Body of pancreas (tissue), 4 donors: ENCODE results near the gene KMO. TPM values are rescaled to one million over a fixed set of nuclear protein-coding genes. Genes with fewer than 3 reads are reported as not detected.
A peak's percentile ranks its signal among the peaks of the same experiment; 100 is the strongest.

Experiments used
- ATAC-seq: fragments of 150-250 bp; one replicate; pipeline ENCODE4 v1.9.1; 2016
- DNase-seq, 4 donors: peaks; one replicate each; pipeline ENCODE4 v3.0.0-alpha.2; 2019
- H3K27ac ChIP-seq, 4 donors: fragments of 200-600 bp; sonication (generic); 1 replicate in 3 of 4; 2 replicates in 1 of 4; pipeline versions ENCODE4 v1.5.1 to v1.6.1; 2016 to 2019; ENCODE audit warnings: mild to moderate bottlenecking in 1 of 4, mixed read lengths in 1 of 4, moderate library complexity in 1 of 4
- H3K27me3 ChIP-seq, 2 donors: fragments of 200-600 bp; sonication (generic); one replicate each; pipeline ENCODE4 v1.6.0; 2016; ENCODE audit warnings: mild to moderate bottlenecking in 1 of 2
- H3K36me3 ChIP-seq, 2 donors: fragments of 200-600 bp; sonication (generic); replicated peaks in 1 of 2; 2 replicates each; pipeline ENCODE4 v1.5.1; 2016; ENCODE audit warnings: low read depth in 2 of 2; ENCODE audit not compliant: insufficient read depth in 1 of 2
- H3K4me1 ChIP-seq: fragments of 200-600 bp; sonication (generic); one replicate; pipeline ENCODE4 v1.6.0; 2016
- H3K4me3 ChIP-seq, 2 donors: fragments of 200-600 bp; sonication (generic); 1 replicate in 1 of 2; 2 replicates in 1 of 2; pipeline ENCODE4 v1.5.1; 2016 to 2019
- H3K9me3 ChIP-seq, 3 donors: fragments of 200-600 bp; sonication (generic); 1 replicate in 2 of 3; 2 replicates in 1 of 3; pipeline ENCODE4 v1.5.1; 2016
- CTCF ChIP-seq, 7 experiments: fragments of 450-650 bp in 4 of 7; fragments of 200-600 bp in 3 of 7; sonication (generic) in 3 of 7; IDR thresholded peaks; one replicate each; pipeline ENCODE4 v1.5.1; 2016 to 2019; ENCODE audit warnings: antibody characterized with exemption in 7 of 7
- POLR2A ChIP-seq, 3 donors: fragments of 450-650 bp; IDR thresholded peaks; one replicate each; pipeline ENCODE4 v1.6.1; 2016; ENCODE audit warnings: antibody characterized with exemption in 3 of 3, mild to moderate bottlenecking in 2 of 3
- WGBS, 2 donors: methylation state at CpG; one replicate each; pipeline ENCODE4 v1.1.5; 2017; 5-methylcytosine and 5-hydroxymethylcytosine counted together
- intact Hi-C: fragments of 100-400 bp; cut with DNase I; formaldehyde crosslinking; loops from one replicate; pipeline ENCODE4 v1.15.1; 2023
- total RNA-seq, 2 donors: library from RNA; depleted of rRNA; stranded (reverse); fragments of >200 nt; gene quantifications; one replicate each; pipeline ENCODE4 v1.1.0, GENCODE V29; 2016

KMO gene
- total RNA-seq, 2 donors from 2014 or later, result 1.3 to 3.6 TPM

- WGBS, 2 donors, result 51 to 56% methylated on average over 1 of the region's 1 CpG
- no peaks in the 10 kb centered on the region for H3K9me3 ChIP-seq
- no peak overlapping the region for H3K27ac ChIP-seq
- no peaks in the 10 kb centered on the region for H3K27me3 ChIP-seq
- no peaks in the 10 kb centered on the region for H3K36me3 ChIP-seq
- ATAC-seq, result no peak
- no peaks in the 10 kb centered on the region for H3K4me1 ChIP-seq
- DNase-seq, result no peak
- intact Hi-C loops, result no loop called here
- TF ChIP-seq CTCF (IDR thresholded peaks at IDR 0.05), result no peak
- no peak for TF ChIP-seq POLR2A (IDR thresholded peaks at IDR 0.05)
- no peak overlapping the region for H3K4me3 ChIP-seq
These were observed 18.1 kb downstream of the KMO start for GRCh38 chr1:241550318-241550717.

GRCh38 chr1:241551759-241552638, 19.8 kb downstream of the KMO start:
- 65 to 77% methylated on average over 22 of the region's 22 CpGs for WGBS, 2 donors
- Histone ChIP-seq H3K4me3 (no peak overlapping the region), H3K9me3 (no peaks in the 10 kb centered on the region), H3K4me1 (no peaks in the 10 kb centered on the region), H3K27ac (peak overlapping the region in 1 of 4 donors; percentile 63), H3K36me3 (no peaks in the 10 kb centered on the region), H3K27me3 (no peaks in the 10 kb centered on the region)
- ATAC-seq (no peak), DNase-seq (peak in 2 of 4 donors; percentile 12 to 63)
- intact Hi-C loops, result no loop called here
- TF ChIP-seq CTCF (IDR thresholded peaks at IDR 0.05) (no peak), POLR2A (IDR thresholded peaks at IDR 0.05) (peak in 1 of 3 donors; percentile 42)

- H3K27me3 ChIP-seq, result no peaks in the 10 kb centered on the region
- intact Hi-C loops, result no loop called here
- TF ChIP-seq CTCF (IDR thresholded peaks at IDR 0.05), result no peak
- no peak for TF ChIP-seq POLR2A (IDR thresholded peaks at IDR 0.05)
These were observed 21.9 kb downstream of the KMO start for GRCh38 chr1:241553886-241554592.

GRCh38 chr1:241555526-241555925, 23.3 kb downstream of the KMO start:
- Histone ChIP-seq H3K4me1 (no peaks in the 10 kb centered on the region), H3K36me3 (no peaks in the 10 kb centered on the region), H3K27me3 (no peaks in the 10 kb centered on the region), H3K27ac (no peak overlapping the region), H3K9me3 (no peaks in the 10 kb centered on the region), H3K4me3 (no peak overlapping the region)
- ATAC-seq, result no peak
- WGBS, 2 donors, result 77 to 91% methylated on average over 3 of the region's 3 CpGs
- TF ChIP-seq POLR2A (IDR thresholded peaks at IDR 0.05), result no peak
- no peak for TF ChIP-seq CTCF (IDR thresholded peaks at IDR 0.05)
- intact Hi-C loops, result no loop called here
- no peak for DNase-seq

More at GRCh38 chr1:241553886-241554592, 21.9 kb downstream of the KMO start:
- no peaks in the 10 kb centered on the region for H3K9me3 ChIP-seq
- H3K4me1 ChIP-seq, result no peaks in the 10 kb centered on the region
- DNase-seq (no peak), ATAC-seq (no peak)
- H3K4me3 ChIP-seq, result no peak overlapping the region
- H3K36me3 ChIP-seq, result no peaks in the 10 kb centered on the region
- 78 to 90% methylated on average over 7 of the region's 7 CpGs for WGBS, 2 donors
- H3K27ac ChIP-seq, result no peak overlapping the region
